GM12874 (cell line): ENCODE results near the gene CPEB2.

Source experiments
- CTCF ChIP-seq: IDR thresholded peaks from 2 replicates; pipeline ENCODE4 v1.5.1; 2011; ENCODE audit warnings: low read depth, mild to moderate bottlenecking, control low read depth, low read length, moderate library complexity; ENCODE audit not compliant: insufficient read depth

CPEB2 gene

GRCh38 chr4:15021311-15021710 lies 19.0 kb downstream of the CPEB2 start:
- no peak for TF ChIP-seq CTCF

- TF ChIP-seq CTCF = no peak
Measured at GRCh38 chr4:15021946-15022345, 19.7 kb downstream of the CPEB2 start.

- TF ChIP-seq CTCF = no peak
Measured at GRCh38 chr4:15024386-15024785, 22.1 kb downstream of the CPEB2 start.

- TF ChIP-seq CTCF = no peak
Measured at GRCh38 chr4:15025693-15026092, 23.4 kb downstream of the CPEB2 start.

- TF ChIP-seq CTCF = no peak
Measured at GRCh38 chr4:15027921-15028435, 25.7 kb downstream of the CPEB2 start.

- TF ChIP-seq CTCF = no peak
Measured at GRCh38 chr4:15031197-15031596, 28.9 kb downstream of the CPEB2 start.

GRCh38 chr4:15031993-15032675 lies 29.9 kb downstream of the CPEB2 start:
- no peak for TF ChIP-seq CTCF
